A549 (cell line): ENCODE measurements around the gene ITGB1BP2. TPM values are rescaled to one million over a fixed set of nuclear protein-coding genes. Genes with fewer than 3 reads are reported as not detected.

Experiments
- ATAC-seq, 2 experiments: fragments of 200-7000 bp in 1 of 2; fragments of >200 bp in 1 of 2; cut with Nextera tagmentation in 1 of 2; cut with Tn5 transposase in 1 of 2; 3 replicates each; pipeline versions ENCODE4 v1.8.0 to v1.9.1; 2018 to 2020; ENCODE audit warnings: mild to moderate bottlenecking in 1 of 2, moderate library complexity in 1 of 2
- CTCF ChIA-PET: fragments of 300-600 bp; sonication (Branson Sonifier 250); formaldehyde crosslinking; extraction: SDS; loops from one replicate; lab custom pipeline; 2021; ENCODE audit warnings: antibody characterized with exemption, inconsistent platforms; lab: Yijun Ruan, JAX
- POLR2A ChIA-PET: fragments of 350-600 bp; formaldehyde crosslinking; extraction: SDS; loops from one replicate; lab custom pipeline; 2021; ENCODE audit warnings: antibody characterized with exemption, inconsistent platforms; lab: Yijun Ruan, JAX
- DNase-seq, 2 experiments: peaks; one replicate each; pipeline versions ENCODE4 v3.0.0 to v3.0.0-alpha.2; 2011 to 2016; ENCODE audit warnings: low read depth in 1 of 2, low spot score in 1 of 2
- FAIRE-seq: peaks from 2 replicates; lab custom pipeline; 2011; peaks lifted over from hg19 to GRCh38; lab: Jason Lieb, UNC
- H3K27ac ChIP-seq, 2 experiments: fragments of >200 bp; sonication (Bioruptor Twin); formaldehyde crosslinking; 3 replicates each; pipeline ENCODE4 v1.5.1; 2016 to 2017
- H3K4me1 ChIP-seq: fragments of >200 bp; sonication (Bioruptor Twin); formaldehyde crosslinking; 3 replicates; pipeline ENCODE4 v1.6.1; 2016
- H3K4me2 ChIP-seq: fragments of >200 bp; sonication (Bioruptor Twin); formaldehyde crosslinking; 3 replicates; pipeline ENCODE4 v1.6.1; 2016
- H3K4me3 ChIP-seq: fragments of >200 bp; sonication (Bioruptor Twin); formaldehyde crosslinking; 3 replicates; pipeline ENCODE4 v1.5.1; 2016
- H3K9me3 ChIP-seq: fragments of >200 bp; sonication (Bioruptor Twin); formaldehyde crosslinking; 3 replicates; pipeline ENCODE4 v1.6.1; 2016
- CBX8 ChIP-seq: fragments of 200-600 bp; sonication (generic); IDR thresholded peaks from 2 replicates; pipeline ENCODE4 v1.6.1; 2016
- CTCF ChIP-seq: fragments of >200 bp; sonication (Bioruptor Twin); formaldehyde crosslinking; IDR thresholded peaks from 3 replicates; pipeline ENCODE4 v1.5.1; 2016
- EHF ChIP-seq: fragments of 250-450 bp; sonication (Bioruptor Pico); IDR thresholded peaks from 2 replicates; pipeline ENCODE4 v1.5.0; 2020; ENCODE audit warnings: mild to moderate bottlenecking
- EHMT2 ChIP-seq: fragments of 200-600 bp; sonication (generic); IDR thresholded peaks from 2 replicates; pipeline ENCODE4 v1.6.1; 2016; ENCODE audit warnings: antibody characterized with exemption, low read depth, mild to moderate bottlenecking, moderate library complexity
- EP300 ChIP-seq, 2 experiments: fragments of >200 bp; sonication (Bioruptor Twin); formaldehyde crosslinking; IDR thresholded peaks; 2 replicates in 1 of 2; 3 replicates in 1 of 2; pipeline ENCODE4 v1.6.1; 2016 to 2017
- ESRRA ChIP-seq: fragments of 150-350 bp; IDR thresholded peaks from 2 replicates; pipeline ENCODE4 v1.6.1; 2014; ENCODE audit warnings: mild to moderate bottlenecking, low read length, borderline replicate concordance
- FOXS1 ChIP-seq: fragments of 250-450 bp; sonication (Bioruptor Pico); IDR thresholded peaks from 2 replicates; pipeline ENCODE4 v1.5.0; 2020; ENCODE audit warnings: mild to moderate bottlenecking, moderate library complexity
- GATA3 ChIP-seq: IDR thresholded peaks from 2 replicates; pipeline ENCODE4 v1.6.1; 2012; ENCODE audit warnings: borderline replicate concordance
- HDAC2 ChIP-seq: fragments of 200-600 bp; sonication (generic); IDR thresholded peaks from 2 replicates; pipeline ENCODE4 v1.6.1; 2016
- HEYL ChIP-seq: fragments of 250-450 bp; sonication (Bioruptor Pico); IDR thresholded peaks from 2 replicates; pipeline ENCODE4 v1.8.0; 2021; ENCODE audit warnings: mild to moderate bottlenecking, moderate library complexity
- JUN ChIP-seq, 2 experiments: fragments of >200 bp; sonication (Bioruptor Twin); formaldehyde crosslinking; IDR thresholded peaks; 2 replicates in 1 of 2; 3 replicates in 1 of 2; pipeline ENCODE4 v1.6.1; 2016 to 2017
- KDM1A ChIP-seq: fragments of 200-600 bp; sonication (generic); IDR thresholded peaks from 2 replicates; pipeline ENCODE4 v1.6.1; 2016; ENCODE audit warnings: low read depth, mild to moderate bottlenecking
- KDM5A ChIP-seq: fragments of 200-600 bp; sonication (generic); IDR thresholded peaks from 2 replicates; pipeline ENCODE4 v1.6.1; 2016; ENCODE audit warnings: antibody characterized with exemption, mild to moderate bottlenecking
- MAFK ChIP-seq: fragments of 450-650 bp; IDR thresholded peaks from 2 replicates; pipeline ENCODE4 v1.6.1; 2014; ENCODE audit not compliant: partially characterized antibody
- MAZ ChIP-seq: fragments of 150-350 bp; IDR thresholded peaks from 2 replicates; pipeline ENCODE4 v1.6.1; 2014; ENCODE audit warnings: antibody characterized with exemption, low read depth, low read length, borderline replicate concordance
- NR3C1 ChIP-seq: fragments of >200 bp; sonication (Bioruptor Twin); formaldehyde crosslinking; IDR thresholded peaks from 3 replicates; pipeline ENCODE4 v1.6.1; 2017
- PHF8 ChIP-seq: fragments of 200-600 bp; sonication (generic); IDR thresholded peaks from 2 replicates; pipeline ENCODE4 v1.6.1; 2016; ENCODE audit warnings: low read depth, mild to moderate bottlenecking, antibody characterized with exemption, moderate library complexity, borderline replicate concordance
- RCOR1 ChIP-seq: fragments of 150-350 bp; IDR thresholded peaks from 2 replicates; pipeline ENCODE4 v1.6.1; 2014; ENCODE audit warnings: antibody characterized with exemption, low read length, low read depth
- RFX5 ChIP-seq: fragments of 450-650 bp; IDR thresholded peaks from 2 replicates; pipeline ENCODE4 v1.7.1; 2014; ENCODE audit warnings: antibody characterized with exemption, mild to moderate bottlenecking, moderate library complexity
- SMC3 ChIP-seq: fragments of >200 bp; sonication (Bioruptor Twin); formaldehyde crosslinking; IDR thresholded peaks from 3 replicates; pipeline ENCODE4 v1.6.1; 2018; ENCODE audit warnings: inconsistent platforms
- TFCP2L1 ChIP-seq: fragments of 250-450 bp; sonication (Bioruptor Pico); IDR thresholded peaks from 2 replicates; pipeline ENCODE4 v1.5.0; 2021; ENCODE audit warnings: mild to moderate bottlenecking
- TP53 ChIP-seq: fragments of 250-450 bp; sonication (Bioruptor Pico); IDR thresholded peaks from 2 replicates; pipeline ENCODE4 v1.5.0; 2021; ENCODE audit warnings: mild to moderate bottlenecking, moderate library complexity
- ZNF302 ChIP-seq: fragments of 250-450 bp; sonication (Bioruptor Pico); IDR thresholded peaks from 2 replicates; pipeline ENCODE4 v1.9.0; 2021; ENCODE audit warnings: inconsistent platforms, mild to moderate bottlenecking, moderate library complexity
- ZSCAN20 ChIP-seq: fragments of 250-450 bp; sonication (Bioruptor Pico); IDR thresholded peaks from 2 replicates; pipeline ENCODE4 v1.8.0; 2022; ENCODE audit warnings: mild to moderate bottlenecking, moderate library complexity
- WGBS: methylation state at CpG from one replicate; pipeline ENCODE4 v1.1.6; 2017; ENCODE audit errors: missing lambda C conversion rate; 5-methylcytosine and 5-hydroxymethylcytosine counted together
- polyA plus RNA-seq, 4 experiments: library from polyadenylated mRNA; depleted of rRNA in 3 of 4; stranded (reverse); fragments of >200 nt; fragmentation: RNase III in 1 of 4; extraction: RNeasy Plus Mini Kit Qiagen cat#74134 plus additional on column Dnase treatment in 1 of 4; gene quantifications; 2 replicates in 3 of 4; 3 replicates in 1 of 4; pipeline ENCODE4 v1.2.3, GENCODE V29; 2011 to 2017

ITGB1BP2 gene
- polyA plus RNA-seq, 2 of the 4 experiments (the other 2 are of a cell fraction), result 1.4 to 3.1 TPM

GRCh38 chrX:71285929-71286328, 15.6 kb upstream of the ITGB1BP2 start:
- Histone ChIP-seq H3K4me3 (peak overlapping the region; percentile 58), H3K27ac (no peak overlapping the region), H3K4me2 (peak overlapping the region; percentile 95), H3K4me1 (peaks cover 26% of the 10 kb centered on the region), H3K9me3 (no peaks in the 10 kb centered on the region)
- ATAC-seq (no peak), FAIRE-seq (no peak), DNase-seq (no peak)
- ChIA-PET POLR2A (no interaction called here), CTCF (interaction anchor here (0.6 kb wide), 1 partner anchor 297 kb away, joined by 3 read pairs; no protein-coding TSS in a partner anchor)
- TF ChIP-seq GATA3, result no peak
- no peak for TF ChIP-seq MAZ
- TF ChIP-seq TFCP2L1, result no peak
- TF ChIP-seq MAFK, result no peak
- no peak for TF ChIP-seq TP53 (CRISPR knock-in tag)
- no peak for TF ChIP-seq NR3C1

GRCh38 chrX:71291381-71291780, 10.2 kb upstream of the ITGB1BP2 start:
- DNase-seq (no peak), ATAC-seq (no peak), FAIRE-seq (peak; percentile 86)
- WGBS, result 91% methylated on average over 6 of the region's 6 CpGs
- TF ChIP-seq ESRRA (no peak), EHMT2 (no peak), MAFK (no peak), HDAC2 (no peak), CBX8 (no peak), NR3C1 (no peak), JUN (IDR thresholded peaks at IDR 0.05) (no peak), EHF (CRISPR knock-in tag) (no peak), EP300 (IDR thresholded peaks at IDR 0.05) (no peak), KDM1A (no peak), PHF8 (no peak), CTCF (no peak), RFX5 (no peak), ZSCAN20 (CRISPR knock-in tag) (no peak), TP53 (CRISPR knock-in tag) (no peak), SMC3 (no peak), HEYL (CRISPR knock-in tag) (no peak), FOXS1 (CRISPR knock-in tag) (no peak)
- H3K4me1 ChIP-seq, result peaks cover 18% of the 10 kb centered on the region
- CTCF ChIA-PET, result no interaction called here
- no peak overlapping the region for H3K4me2 ChIP-seq
- H3K4me3 ChIP-seq, result no peak overlapping the region
- H3K9me3 ChIP-seq, result no peaks in the 10 kb centered on the region
- no peak overlapping the region for H3K27ac ChIP-seq
- POLR2A ChIA-PET, result no interaction called here

DNA sequence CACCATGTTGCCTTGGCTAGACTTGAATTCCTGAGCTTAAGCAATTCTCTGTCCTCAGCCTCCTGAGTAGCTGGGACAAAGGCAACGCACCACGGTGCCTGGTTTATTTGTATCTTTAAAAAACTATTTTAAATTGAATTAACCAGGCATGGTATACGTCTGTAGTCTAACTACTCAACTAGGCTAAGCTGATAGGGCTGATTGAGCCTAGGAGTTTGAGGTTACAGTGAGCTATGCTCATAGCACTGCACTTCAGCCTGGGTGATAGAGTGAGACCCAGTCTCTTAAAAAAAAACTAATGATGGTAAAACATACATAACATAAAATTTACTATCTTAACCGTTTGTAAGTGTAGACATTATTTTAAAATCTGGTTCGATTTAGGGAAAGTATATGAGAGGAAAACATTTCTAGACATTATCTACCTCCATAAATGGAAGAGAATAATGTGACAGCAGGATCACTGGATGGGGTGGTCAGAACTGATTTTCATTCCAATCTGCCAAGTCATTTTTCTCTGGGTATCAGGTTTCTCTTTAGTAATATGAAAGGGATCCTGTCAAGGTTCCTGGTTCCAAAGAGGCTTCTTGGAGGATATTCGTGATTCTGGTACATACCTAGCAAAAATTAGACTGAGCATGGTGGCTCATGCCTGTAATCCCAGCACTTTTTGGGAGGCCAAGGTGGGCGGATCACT, 8.7 kb upstream of the ITGB1BP2 start:
- POLR2A ChIA-PET, result interaction anchor here (1.6 kb wide), 1 partner anchor 9 kb away, joined by 9 read pairs; the partner anchor contains the start of gene NONO

More for the DNA sequence above, 8.7 kb upstream of the ITGB1BP2 start:
- ATAC-seq (no peak), DNase-seq (no peak), FAIRE-seq (no peak)
- H3K4me1 ChIP-seq, result peaks cover 9% of the 10 kb centered on the region; the same call in 1 of the 3 replicates
- no peak overlapping the region for H3K4me2 ChIP-seq
- no peak overlapping the region for H3K27ac ChIP-seq
- WGBS, result 86% methylated on average over 7 of the region's 7 CpGs
- TF ChIP-seq ZNF302 (CRISPR knock-in tag), result no peak
- no peak for TF ChIP-seq RCOR1
- no peak for TF ChIP-seq KDM5A
- H3K9me3 ChIP-seq, result no peaks in the 10 kb centered on the region
- H3K4me3 ChIP-seq, result no peak overlapping the region
- CTCF ChIA-PET, result interaction anchor here (1.3 kb wide), 1 partner anchor 9 kb away, joined by 4 read pairs; the partner anchor contains the start of gene NONO
